Liver (tissue), 3 donors: ENCODE data around the gene MFRP.

Source experiments
- EGR1 ChIP-seq, 2 donors: IDR thresholded peaks; 2 replicates each; pipeline ENCODE4 v1.6.1; 2016 to 2018; ENCODE audit warnings: antibody characterized with exemption in 2 of 2, low read depth in 2 of 2
- GABPA ChIP-seq, 2 donors: IDR thresholded peaks in 1 of 2; conservative IDR thresholded peaks in 1 of 2; 2 replicates each; pipeline ENCODE4 v1.6.1; 2016; ENCODE audit warnings: antibody characterized with exemption in 2 of 2, mild to moderate bottlenecking in 1 of 2, moderate library complexity in 1 of 2
- JUND ChIP-seq, 2 donors: IDR thresholded peaks; 2 replicates each; pipeline ENCODE4 v1.6.1; 2016; ENCODE audit warnings: antibody characterized with exemption in 2 of 2
- RAD21 ChIP-seq, 2 donors: IDR thresholded peaks; 2 replicates each; pipeline ENCODE4 v1.6.1; 2016; ENCODE audit warnings: antibody characterized with exemption in 2 of 2, mild to moderate bottlenecking in 2 of 2
- RXRA ChIP-seq, 2 donors: IDR thresholded peaks; 2 replicates each; pipeline ENCODE4 v1.6.1; 2017 to 2018; ENCODE audit warnings: antibody characterized with exemption in 2 of 2, mild to moderate bottlenecking in 1 of 2
- SP1 ChIP-seq: IDR thresholded peaks from 2 replicates; pipeline ENCODE4 v1.6.1; 2018; ENCODE audit warnings: antibody characterized with exemption, mild to moderate bottlenecking
- TAF1 ChIP-seq: conservative IDR thresholded peaks from 2 replicates; pipeline ENCODE4 v1.6.1; 2016; ENCODE audit warnings: antibody characterized with exemption, mild to moderate bottlenecking
- TF ChIP-seq, protein P1 (sequence below): fragments of 150-350 bp; IDR thresholded peaks from 2 replicates; pipeline ENCODE4 v1.5.1; 2017; ENCODE audit warnings: improper control_type of control experiment, low read depth, low read length; ENCODE audit not compliant: missing input control
- TF ChIP-seq, protein P2 (sequence below): IDR thresholded peaks from 2 replicates; pipeline ENCODE4 v1.6.1; 2016; ENCODE audit warnings: antibody characterized with exemption
- TF ChIP-seq, protein P3 (sequence below): IDR thresholded peaks from 2 replicates; pipeline ENCODE4 v1.6.1; 2016; ENCODE audit warnings: antibody characterized with exemption, mild to moderate bottlenecking
- donor health status: healthy.
- donor health status: healthy.

DNA sequence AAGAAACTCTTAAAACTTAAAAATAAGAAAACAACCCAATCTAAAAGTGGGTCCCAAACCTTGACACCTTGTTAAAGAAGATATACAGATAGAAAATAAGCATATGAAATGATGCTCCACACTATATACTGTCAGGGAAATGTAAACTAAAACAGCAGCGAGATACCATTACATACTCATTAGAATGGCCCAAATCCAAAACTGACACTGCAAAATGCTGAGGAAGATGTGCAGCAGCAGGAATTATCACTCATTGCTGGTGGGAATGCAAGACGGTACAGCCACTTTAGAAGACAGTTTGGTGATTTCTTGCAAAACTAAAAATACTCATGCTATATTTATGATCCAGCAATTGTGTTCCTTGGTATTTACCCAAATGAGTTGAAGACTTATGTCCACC, 17.2 kb downstream of the MFRP start:
- TF ChIP-seq, protein P1, sequence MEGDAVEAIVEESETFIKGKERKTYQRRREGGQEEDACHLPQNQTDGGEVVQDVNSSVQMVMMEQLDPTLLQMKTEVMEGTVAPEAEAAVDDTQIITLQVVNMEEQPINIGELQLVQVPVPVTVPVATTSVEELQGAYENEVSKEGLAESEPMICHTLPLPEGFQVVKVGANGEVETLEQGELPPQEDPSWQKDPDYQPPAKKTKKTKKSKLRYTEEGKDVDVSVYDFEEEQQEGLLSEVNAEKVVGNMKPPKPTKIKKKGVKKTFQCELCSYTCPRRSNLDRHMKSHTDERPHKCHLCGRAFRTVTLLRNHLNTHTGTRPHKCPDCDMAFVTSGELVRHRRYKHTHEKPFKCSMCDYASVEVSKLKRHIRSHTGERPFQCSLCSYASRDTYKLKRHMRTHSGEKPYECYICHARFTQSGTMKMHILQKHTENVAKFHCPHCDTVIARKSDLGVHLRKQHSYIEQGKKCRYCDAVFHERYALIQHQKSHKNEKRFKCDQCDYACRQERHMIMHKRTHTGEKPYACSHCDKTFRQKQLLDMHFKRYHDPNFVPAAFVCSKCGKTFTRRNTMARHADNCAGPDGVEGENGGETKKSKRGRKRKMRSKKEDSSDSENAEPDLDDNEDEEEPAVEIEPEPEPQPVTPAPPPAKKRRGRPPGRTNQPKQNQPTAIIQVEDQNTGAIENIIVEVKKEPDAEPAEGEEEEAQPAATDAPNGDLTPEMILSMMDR = no peak
- TF ChIP-seq GABPA (IDR thresholded peaks at IDR 0.05 in 1 of 2, conservative IDR thresholded peaks at IDR 0.05 in 1 of 2) (no peak), JUND (IDR thresholded peaks at IDR 0.05) (no peak), RXRA (IDR thresholded peaks at IDR 0.05) (no peak), EGR1 (IDR thresholded peaks at IDR 0.05; ENCODE audit: low read depth in 2 of 2) (no peak), RAD21 (IDR thresholded peaks at IDR 0.05) (no peak), SP1 (no peak), TAF1 (no peak)
- TF ChIP-seq, protein P2, sequence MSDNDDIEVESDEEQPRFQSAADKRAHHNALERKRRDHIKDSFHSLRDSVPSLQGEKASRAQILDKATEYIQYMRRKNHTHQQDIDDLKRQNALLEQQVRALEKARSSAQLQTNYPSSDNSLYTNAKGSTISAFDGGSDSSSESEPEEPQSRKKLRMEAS = no peak
- TF ChIP-seq, protein P3, sequence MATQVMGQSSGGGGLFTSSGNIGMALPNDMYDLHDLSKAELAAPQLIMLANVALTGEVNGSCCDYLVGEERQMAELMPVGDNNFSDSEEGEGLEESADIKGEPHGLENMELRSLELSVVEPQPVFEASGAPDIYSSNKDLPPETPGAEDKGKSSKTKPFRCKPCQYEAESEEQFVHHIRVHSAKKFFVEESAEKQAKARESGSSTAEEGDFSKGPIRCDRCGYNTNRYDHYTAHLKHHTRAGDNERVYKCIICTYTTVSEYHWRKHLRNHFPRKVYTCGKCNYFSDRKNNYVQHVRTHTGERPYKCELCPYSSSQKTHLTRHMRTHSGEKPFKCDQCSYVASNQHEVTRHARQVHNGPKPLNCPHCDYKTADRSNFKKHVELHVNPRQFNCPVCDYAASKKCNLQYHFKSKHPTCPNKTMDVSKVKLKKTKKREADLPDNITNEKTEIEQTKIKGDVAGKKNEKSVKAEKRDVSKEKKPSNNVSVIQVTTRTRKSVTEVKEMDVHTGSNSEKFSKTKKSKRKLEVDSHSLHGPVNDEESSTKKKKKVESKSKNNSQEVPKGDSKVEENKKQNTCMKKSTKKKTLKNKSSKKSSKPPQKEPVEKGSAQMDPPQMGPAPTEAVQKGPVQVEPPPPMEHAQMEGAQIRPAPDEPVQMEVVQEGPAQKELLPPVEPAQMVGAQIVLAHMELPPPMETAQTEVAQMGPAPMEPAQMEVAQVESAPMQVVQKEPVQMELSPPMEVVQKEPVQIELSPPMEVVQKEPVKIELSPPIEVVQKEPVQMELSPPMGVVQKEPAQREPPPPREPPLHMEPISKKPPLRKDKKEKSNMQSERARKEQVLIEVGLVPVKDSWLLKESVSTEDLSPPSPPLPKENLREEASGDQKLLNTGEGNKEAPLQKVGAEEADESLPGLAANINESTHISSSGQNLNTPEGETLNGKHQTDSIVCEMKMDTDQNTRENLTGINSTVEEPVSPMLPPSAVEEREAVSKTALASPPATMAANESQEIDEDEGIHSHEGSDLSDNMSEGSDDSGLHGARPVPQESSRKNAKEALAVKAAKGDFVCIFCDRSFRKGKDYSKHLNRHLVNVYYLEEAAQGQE = no peak
